IMR-90 (cell line): ENCODE measurements around the gene LRRC37A3. TPM values are rescaled to one million over a fixed set of nuclear protein-coding genes. Genes with fewer than 3 reads are reported as not detected.
"Not testable (repeated sequence)": the region's sequence is repeated elsewhere in the genome, so short reads cannot be mapped to it uniquely, and the experiment has no call there.

ENCODE experiments used
- ATAC-seq: fragments of 200-7000 bp; cut with Tn5 transposase; 2 replicates; pipeline ENCODE4 v1.9.1; 2020; ENCODE audit warnings: low read depth, mild to moderate bottlenecking, moderate library complexity
- BruUV-seq: library from RNA; stranded (reverse); fragments of 400-500 nt; replicated peaks from 2 replicates; lab custom pipeline; 2021; lab: Mats Ljungman, UMichigan
- CTCF ChIA-PET: fragments of 300-600 bp; formaldehyde crosslinking; extraction: SDS; loops from one replicate; lab custom pipeline; 2021; ENCODE audit warnings: antibody characterized with exemption; lab: Yijun Ruan, JAX
- POLR2A ChIA-PET: fragments of 300-600 bp; sonication (Branson Sonifier 250); formaldehyde crosslinking; loops from one replicate; lab custom pipeline; 2022; ENCODE audit warnings: antibody characterized with exemption; ENCODE audit not compliant: unreplicated experiment; lab: Charles Lee
- DNase-seq: peaks from one replicate; pipeline ENCODE4 v3.0.0; 2013
- H2AFZ ChIP-seq: replicated peaks from 2 replicates; pipeline ENCODE3; 2013; ENCODE audit warnings: low read length, mild to moderate bottlenecking; ENCODE audit not compliant: poor library complexity
- H2AK5ac ChIP-seq: 2 replicates; pipeline ENCODE4 v1.6.1; 2013; ENCODE audit warnings: low read depth, low read length, inconsistent platforms
- H2AK9ac ChIP-seq: replicated peaks from 2 replicates; pipeline ENCODE3; 2013; ENCODE audit warnings: mild to moderate bottlenecking, low read depth, low read length, moderate library complexity; ENCODE audit not compliant: poor library complexity
- H2BK120ac ChIP-seq: 2 replicates; pipeline ENCODE4 v1.6.1; 2013; ENCODE audit warnings: low read depth, low read length, inconsistent platforms
- H2BK15ac ChIP-seq: 3 replicates; pipeline ENCODE4 v1.6.1; 2013; ENCODE audit warnings: low read depth, low read length, inconsistent platforms
- H2BK20ac ChIP-seq: 2 replicates; pipeline ENCODE4 v1.6.1; 2013; ENCODE audit warnings: low read depth, mild to moderate bottlenecking, inconsistent platforms, low read length, moderate library complexity
- H2BK5ac ChIP-seq: 2 replicates; pipeline ENCODE4 v1.6.1; 2013; ENCODE audit warnings: mild to moderate bottlenecking, low read depth, low read length, inconsistent platforms; ENCODE audit not compliant: poor library complexity, severe bottlenecking
- H3K14ac ChIP-seq: replicated peaks from 2 replicates; pipeline ENCODE4 v1.6.1; 2013; ENCODE audit warnings: low read depth, low read length, inconsistent platforms
- H3K18ac ChIP-seq: 2 replicates; pipeline ENCODE4 v1.6.1; 2013; ENCODE audit warnings: low read depth, low read length, control low read depth
- H3K23ac ChIP-seq: 2 replicates; pipeline ENCODE4 v1.6.1; 2013; ENCODE audit warnings: low read depth, low read length, inconsistent platforms
- H3K27ac ChIP-seq: 2 replicates; pipeline ENCODE4 v1.5.1; 2013; ENCODE audit warnings: mild to moderate bottlenecking, control low read depth, low read length; ENCODE audit not compliant: insufficient read depth
- H3K27me3 ChIP-seq: 2 replicates; pipeline ENCODE4 v1.6.1; 2013; ENCODE audit warnings: low read length; ENCODE audit not compliant: control insufficient read depth, insufficient read depth
- H3K36me3 ChIP-seq: 2 replicates; pipeline ENCODE4 v1.6.1; 2013; ENCODE audit warnings: low read length, mixed read lengths; ENCODE audit not compliant: control insufficient read depth, insufficient read depth
- H3K4ac ChIP-seq: 2 replicates; pipeline ENCODE4 v1.6.1; 2013; ENCODE audit warnings: low read depth, low read length, inconsistent platforms
- H3K4me1 ChIP-seq: 2 replicates; pipeline ENCODE4 v1.6.1; 2013; ENCODE audit warnings: low read length, mixed read lengths; ENCODE audit not compliant: control insufficient read depth, insufficient read depth
- H3K4me2 ChIP-seq: 2 replicates; pipeline ENCODE4 v1.6.1; 2013; ENCODE audit warnings: low read depth, mild to moderate bottlenecking, control low read depth, low read length, moderate library complexity
- H3K4me3 ChIP-seq: 2 replicates; pipeline ENCODE4 v1.5.1; 2013; ENCODE audit warnings: low read depth, mild to moderate bottlenecking, control low read depth, low read length, moderate library complexity; ENCODE audit not compliant: insufficient read depth
- H3K56ac ChIP-seq: 2 replicates; pipeline ENCODE4 v1.6.1; 2013; ENCODE audit warnings: low read length, inconsistent platforms; ENCODE audit not compliant: insufficient read depth; ENCODE audit errors: extremely low read depth
- H3K79me1 ChIP-seq, 2 experiments: 2 replicates each; pipeline ENCODE4 v1.6.1; 2013; ENCODE audit warnings: low read length in 2 of 2, inconsistent platforms in 1 of 2, low read depth in 1 of 2
- H3K9ac ChIP-seq: 2 replicates; pipeline ENCODE4 v1.6.1; 2013; ENCODE audit warnings: low read depth, low read length, control low read depth
- H3K9me1 ChIP-seq: 2 replicates; pipeline ENCODE4 v1.6.1; 2013; ENCODE audit warnings: low read length, inconsistent platforms; ENCODE audit not compliant: insufficient read depth
- H3K9me3 ChIP-seq: 2 replicates; pipeline ENCODE4 v1.6.1; 2013; ENCODE audit warnings: low read length; ENCODE audit not compliant: control insufficient read depth, insufficient read depth
- H4K20me1 ChIP-seq: 2 replicates; pipeline ENCODE4 v1.6.1; 2013; ENCODE audit warnings: low read length, inconsistent platforms; ENCODE audit not compliant: insufficient read depth
- H4K5ac ChIP-seq: 2 replicates; pipeline ENCODE4 v1.6.1; 2013; ENCODE audit warnings: mild to moderate bottlenecking, low read depth, low read length, control low read depth
- H4K8ac ChIP-seq, 2 experiments: 2 replicates each; pipeline ENCODE4 v1.6.1; 2013; ENCODE audit warnings: low read depth in 2 of 2, low read length in 2 of 2, control low read depth in 1 of 2, inconsistent platforms in 1 of 2
- H4K91ac ChIP-seq: 2 replicates; pipeline ENCODE4 v1.6.1; 2013; ENCODE audit warnings: low read depth, low read length, inconsistent platforms; ENCODE audit not compliant: insufficient read depth
- CEBPB ChIP-seq: IDR thresholded peaks from 2 replicates; pipeline ENCODE4 v1.6.1; 2012; ENCODE audit warnings: low read depth, low read length, improper control_type of control experiment
- CTCF ChIP-seq: conservative IDR thresholded peaks from 2 replicates; pipeline ENCODE4 v1.5.1; 2012; ENCODE audit warnings: mild to moderate bottlenecking, low read depth, low read length, improper control_type of control experiment
- RAD21 ChIP-seq: IDR thresholded peaks from 2 replicates; pipeline ENCODE4 v1.6.1; 2012; ENCODE audit warnings: low read length, improper control_type of control experiment
- SMC3 ChIP-seq: fragments of 150-350 bp; IDR thresholded peaks from 2 replicates; pipeline ENCODE4 v1.6.1; 2016; ENCODE audit warnings: low read depth, mild to moderate bottlenecking, antibody characterized with exemption, low read length, moderate library complexity
- WGBS, 2 experiments: methylation state at CpG; one replicate each; pipeline versions ENCODE4 v1.1.5 to v1.1.7; 2013; ENCODE audit warnings: missing lambda C conversion rate in 2 of 2; ENCODE audit not compliant: insufficient read length in 1 of 2; ENCODE audit errors: extremely low coverage in 2 of 2; 5-methylcytosine and 5-hydroxymethylcytosine counted together
- dilution Hi-C: fragments of 300-500 bp; cut with HindIII; formaldehyde crosslinking; loops from one replicate; pipeline ENCODE4 v1.14.3; 2018; ENCODE audit warnings: low sequenced_read_pairs; ENCODE audit not compliant: unreplicated experiment
- in situ Hi-C: fragments of 300-500 bp; cut with MboI; formaldehyde crosslinking; loops from 3 replicates; pipeline ENCODE4 v1.14.3; 2019; ENCODE audit warnings: low sequenced_read_pairs, inconsistent platforms, mixed read lengths
- intact Hi-C: fragments of 100-400 bp; cut with micrococcal nuclease; formaldehyde crosslinking; loops from 2 replicates; pipeline ENCODE4 v1.10.0; 2022
- polyA plus RNA-seq, 3 experiments: library from polyadenylated mRNA; depleted of rRNA; stranded (reverse); fragments of >200 nt; gene quantifications; 2 replicates each; pipeline ENCODE4 v1.2.3, GENCODE V29; 2012; ENCODE audit warnings: low replicate concordance in 1 of 3
- total RNA-seq: library from RNA; depleted of rRNA; stranded (reverse); fragments of >200 nt; gene quantifications from 2 replicates; pipeline ENCODE4 v1.2.3, GENCODE V29; 2012

LRRC37A3 gene
- total and polyA plus RNA-seq, 2 of the 4 experiments (the other 2 are of a cell fraction), result 3.1 to 4.5 TPM

- intact Hi-C loops, result loop anchor here (2.0 kb wide), 1 partner anchor 185 kb away; no protein-coding TSS in a partner anchor
- H2AK9ac ChIP-seq, H2BK15ac ChIP-seq, H3K27ac ChIP-seq, H2BK5ac ChIP-seq, H2AFZ ChIP-seq, H2BK120ac ChIP-seq, H3K9ac ChIP-seq, H3K14ac ChIP-seq, in situ Hi-C loops, dilution Hi-C loops, H4K20me1 ChIP-seq, H4K5ac ChIP-seq, H3K9me1 ChIP-seq, H3K4ac ChIP-seq, H3K79me1 ChIP-seq, H2BK20ac ChIP-seq, H4K91ac ChIP-seq, POLR2A ChIA-PET, BruUV-seq, H3K4me3 ChIP-seq, H3K56ac ChIP-seq, H2AK5ac ChIP-seq, H3K27me3 ChIP-seq, H3K36me3 ChIP-seq, H3K4me1 ChIP-seq, H4K8ac ChIP-seq, H3K9me3 ChIP-seq, H3K18ac ChIP-seq: not testable (repeated sequence)
- peak overlapping the region; percentile 38; the same call in 1 of the 2 replicates for H3K4me2 ChIP-seq
- CTCF ChIA-PET, result interaction anchor here (1.5 to 1.7 kb wide), 2 partner anchors 35 to 43 kb away, joined by 6 to 7 read pairs; partner anchors contain the start of gene LRRC37A3
- ATAC-seq (peak; percentile 65), DNase-seq (peak; percentile 76)
- 0 out of 2 replicates have a peak, but pooled peaks have one; percentile 12 for TF ChIP-seq CEBPB
- peak; percentile 63 for TF ChIP-seq RAD21
- peak; percentile 61 for TF ChIP-seq CTCF
- TF ChIP-seq SMC3, result peak; percentile 51; the same call in 1 of the 2 replicates
- peak overlapping the region; percentile 71; the same call in 1 of the 2 replicates for H3K23ac ChIP-seq
- 46% methylated on average over 2 of the region's 13 CpGs; no CpG with 5 or more reads in 1 of the 2 experiments for WGBS, 2 experiments
Observed at GRCh38 chr17:64961563-64962378, 42.5 kb upstream of the LRRC37A3 start.
